Sigmoid colon (tissue), 7 donors: Measurements from ENCODE around the gene EEPD1. TPM values are rescaled to one million over a fixed set of nuclear protein-coding genes. Genes with fewer than 3 reads are reported as not detected.

Experiments used
- DNase-seq: peaks from one replicate; pipeline ENCODE4 v3.0.0-alpha.2; 2019
- H3K27ac ChIP-seq, 4 donors: fragments of 200-600 bp; sonication (generic); one replicate each; pipeline ENCODE4 v1.5.1; 2016 to 2019; ENCODE audit warnings: mild to moderate bottlenecking in 1 of 4
- H3K27me3 ChIP-seq, 3 donors: fragments of 200-600 bp; sonication (generic); one replicate each; pipeline ENCODE4 v1.5.1; 2019; ENCODE audit warnings: mild to moderate bottlenecking in 1 of 3
- H3K36me3 ChIP-seq, 4 donors: fragments of 200-600 bp; sonication (generic); one replicate each; pipeline ENCODE4 v1.5.1; 2016 to 2019
- H3K4me1 ChIP-seq, 4 donors: fragments of 200-600 bp; sonication (generic); one replicate each; pipeline ENCODE4 v1.5.1; 2017 to 2019
- H3K4me3 ChIP-seq, 4 donors: fragments of 200-600 bp; sonication (generic); one replicate each; pipeline ENCODE4 v1.5.1; 2017 to 2019; ENCODE audit warnings: mild to moderate bottlenecking in 2 of 4, moderate library complexity in 1 of 4
- H3K9me3 ChIP-seq, 4 donors: fragments of 200-600 bp in 3 of 4; sonication (generic) in 3 of 4; one replicate each; pipeline versions ENCODE4 v1.5.1 to v1.6.1; 2013 to 2019
- CTCF ChIP-seq, 4 experiments: fragments of 450-650 bp in 3 of 4; fragments of 200-600 bp in 1 of 4; IDR thresholded peaks; one replicate each; pipeline ENCODE4 v1.5.1; 2016 to 2019; ENCODE audit warnings: antibody characterized with exemption in 4 of 4, mild to moderate bottlenecking in 3 of 4, moderate library complexity in 2 of 4
- EP300 ChIP-seq, 4 donors: sonication (generic); formaldehyde crosslinking; IDR thresholded peaks; one replicate each; pipeline ENCODE4 v1.6.1; 2017; ENCODE audit warnings: antibody characterized with exemption in 4 of 4
- POLR2A ChIP-seq, 2 donors: fragments of 450-650 bp; IDR thresholded peaks; one replicate each; pipeline ENCODE4 v1.6.1; 2016; ENCODE audit warnings: antibody characterized with exemption in 2 of 2, mild to moderate bottlenecking in 2 of 2, moderate library complexity in 2 of 2
- POLR2AphosphoS5 ChIP-seq, 4 donors: sonication (generic); formaldehyde crosslinking; IDR thresholded peaks; one replicate each; pipeline ENCODE4 v1.6.1; 2017; ENCODE audit warnings: antibody characterized with exemption in 4 of 4
- WGBS, 2 donors: extraction: QIAGEN DNeasy Blood & Tissue Kit; methylation state at CpG; one replicate each; pipeline ENCODE4 v1.1.7; 2013; 5-methylcytosine and 5-hydroxymethylcytosine counted together
- intact Hi-C: fragments of 100-400 bp; cut with DNase I; formaldehyde crosslinking; loops from one replicate; pipeline ENCODE4 v1.15.1; 2023
- polyA plus RNA-seq, 3 donors: library from polyadenylated mRNA; stranded (reverse); fragments of 200-250 nt; gene quantifications; one replicate each; pipeline ENCODE4 v1.2.3, GENCODE V29; 2013
- total RNA-seq, 4 donors: library from RNA; depleted of rRNA; stranded (reverse); fragments of >200 nt; gene quantifications; one replicate each; pipeline ENCODE4 v1.1.0, GENCODE V29; 2016
- donor health status: healthy with polysubstance abuse.
- donor health status: Bipolar disorder and iron deficiency.
- donor health status: healthy.

EEPD1 gene
- total and polyA plus RNA-seq, 7 donors, result 6.6 to 18.1 (median 14.3) TPM

- Histone ChIP-seq H3K27ac (no peak overlapping the region), H3K4me3 (no peak overlapping the region)
- intact Hi-C loops, result loop anchor here (10.0 kb wide), 1 partner anchor 581 kb away; no protein-coding TSS in a partner anchor
Measured at GRCh38 chr7:36296284-36296683, 143.2 kb downstream of the EEPD1 start.

GRCh38 chr7:36297364-36298009 lies 144.4 kb downstream of the EEPD1 start:
- Histone ChIP-seq H3K4me3 (no peak overlapping the region), H3K36me3 (peaks cover 0 to 27% (median 3%) of the 10 kb centered on the region in 4 donors), H3K27ac (no peak overlapping the region), H3K27me3 (no peaks in the 10 kb centered on the region), H3K4me1 (peaks cover 0 to 9% (median 5%) of the 10 kb centered on the region in 4 donors), H3K9me3 (no peaks in the 10 kb centered on the region)
- TF ChIP-seq EP300 (IDR thresholded peaks at IDR 0.05) (no peak), POLR2A (IDR thresholded peaks at IDR 0.05) (no peak), POLR2AphosphoS5 (IDR thresholded peaks at IDR 0.05) (no peak), CTCF (IDR thresholded peaks at IDR 0.05) (no peak)
- intact Hi-C loops, result loop anchor here (10.0 kb wide), 1 partner anchor 583 kb away; no protein-coding TSS in a partner anchor
- no peak for DNase-seq
- 93 to 95% methylated on average over 7 of the region's 7 CpGs for WGBS, 2 donors

More at GRCh38 chr7:36296284-36296683, 143.2 kb downstream of the EEPD1 start:
- peaks cover 0 to 27% (median 3%) of the 10 kb centered on the region in 4 donors for H3K36me3 ChIP-seq
- no peaks in the 10 kb centered on the region for H3K9me3 ChIP-seq
- H3K27me3 ChIP-seq, result no peaks in the 10 kb centered on the region
- H3K4me1 ChIP-seq, result peaks cover 0 to 14% (median 12%) of the 10 kb centered on the region in 4 donors
- TF ChIP-seq CTCF (IDR thresholded peaks at IDR 0.05) (no peak), EP300 (IDR thresholded peaks at IDR 0.05) (no peak), POLR2AphosphoS5 (IDR thresholded peaks at IDR 0.05) (no peak), POLR2A (IDR thresholded peaks at IDR 0.05) (no peak)
- DNase-seq, result no peak
- 91% methylated on average over 1 of the region's 1 CpG for WGBS, 2 donors

DNA sequence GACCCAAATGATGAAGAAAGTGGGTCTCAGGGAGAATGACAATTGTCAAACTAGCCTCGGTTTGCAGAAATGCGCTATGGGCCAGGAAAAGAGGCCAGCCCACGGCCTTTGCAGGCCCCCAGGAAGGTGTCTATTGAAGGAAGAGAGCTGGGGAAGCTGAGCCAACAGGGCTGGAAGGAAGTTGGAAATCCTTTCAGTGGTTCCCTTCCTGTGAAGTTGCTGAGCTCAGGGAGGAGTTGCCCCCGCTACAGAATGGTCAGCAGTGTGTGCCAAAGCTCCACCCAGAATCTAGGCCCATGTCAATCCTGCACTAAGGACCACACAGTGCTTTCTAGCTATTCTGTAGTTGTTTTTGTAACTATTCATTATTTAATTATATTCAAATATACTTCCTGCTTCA lies 145.1 kb downstream of the EEPD1 start:
- no peak overlapping the region for H3K4me3 ChIP-seq
- no peaks in the 10 kb centered on the region for H3K9me3 ChIP-seq
- H3K27me3 ChIP-seq, result no peaks in the 10 kb centered on the region
- no peak overlapping the region for H3K27ac ChIP-seq
- WGBS, 2 donors, result 84 to 88% methylated on average over 4 of the region's 4 CpGs
- TF ChIP-seq POLR2AphosphoS5 (IDR thresholded peaks at IDR 0.05), result no peak
- TF ChIP-seq CTCF (IDR thresholded peaks at IDR 0.05), result no peak
- TF ChIP-seq POLR2A (IDR thresholded peaks at IDR 0.05), result no peak
- TF ChIP-seq EP300 (IDR thresholded peaks at IDR 0.05), result no peak
- DNase-seq, result no peak
- H3K4me1 ChIP-seq, result peaks cover 0 to 14% (median 8%) of the 10 kb centered on the region in 4 donors
- intact Hi-C loops, result loop anchor here (10.0 kb wide), 1 partner anchor 583 kb away; no protein-coding TSS in a partner anchor
- H3K36me3 ChIP-seq, result peaks cover 0 to 27% (median 3%) of the 10 kb centered on the region in 4 donors

- Histone ChIP-seq H3K27ac (no peak overlapping the region), H3K36me3 (peaks cover 0 to 27% (median 3%) of the 10 kb centered on the region in 4 donors), H3K4me1 (peaks cover 0 to 25% (median 20%) of the 10 kb centered on the region in 4 donors), H3K27me3 (no peaks in the 10 kb centered on the region), H3K9me3 (no peaks in the 10 kb centered on the region), H3K4me3 (no peak overlapping the region)
- intact Hi-C loops, result loop anchor here (10.0 kb wide), 1 partner anchor 584 kb away; no protein-coding TSS in a partner anchor
- TF ChIP-seq POLR2AphosphoS5 (IDR thresholded peaks at IDR 0.05), result no peak
- TF ChIP-seq EP300 (IDR thresholded peaks at IDR 0.05), result no peak
- no peak for TF ChIP-seq CTCF (IDR thresholded peaks at IDR 0.05)
- WGBS, 2 donors, result 94 to 95% methylated on average over 17 of the region's 17 CpGs
- no peak for DNase-seq
Measured at GRCh38 chr7:36299223-36299774, 146.2 kb downstream of the EEPD1 start.
